ENCODE measurements around the gene TIGD6. TPM values are rescaled to one million over a fixed set of nuclear protein-coding genes. Genes with fewer than 3 reads are reported as not detected.

TIGD6 gene
- total and polyA plus RNA-seq, 4 donors = 3.0 to 5.0 (median 4.2) TPM

GRCh38 chr5:150044712-150045111 is 44.3 kb upstream of the TIGD6 start:
- WGBS, 2 donors = 71 to 92% methylated on average over 7 of the region's 7 CpGs
- DNase-seq (peak in 1 of 3 donors; percentile 6), ATAC-seq (ENCODE audit: insufficient read depth, low FRiP score) (no peak)
- H3K36me3 ChIP-seq (ENCODE audit: control insufficient read depth in 4 of 4, insufficient read depth in 4 of 4, low read length in 4 of 4) = peaks cover 30 to 58% (median 41%) of the 10 kb centered on the region in 4 donors
- no peak overlapping the region for H3K9ac ChIP-seq (ENCODE audit: insufficient read depth in 1 of 2, low read length in 2 of 2)
- TF ChIP-seq CTCF (IDR thresholded peaks at IDR 0.05; ENCODE audit: control extremely low read depth, extremely low read depth) = no peak
- peaks cover 4 to 15% (median 8%) of the 10 kb centered on the region in 5 donors for H3K4me1 ChIP-seq (ENCODE audit: control insufficient read depth in 5 of 5, insufficient read depth in 5 of 5, low read length in 5 of 5)
- H3K27ac ChIP-seq (ENCODE audit: low read depth in 1 of 2, low read length in 1 of 2) = no peak overlapping the region
- no peaks in the 10 kb centered on the region for H3K27me3 ChIP-seq (ENCODE audit: control insufficient read depth in 3 of 3, insufficient read depth in 3 of 3, low read length in 2 of 3)
- H3K9me3 ChIP-seq (ENCODE audit: control insufficient read depth in 4 of 4, insufficient read depth in 3 of 4, low read length in 3 of 4) = peaks cover 0 to 3% (median 0%) of the 10 kb centered on the region in 4 donors
- H3K4me3 ChIP-seq = no peak overlapping the region

GRCh38 chr5:150044329-150044681 is 43.9 kb upstream of the TIGD6 start:
- Histone ChIP-seq H3K9ac (ENCODE audit: insufficient read depth in 1 of 2, low read length in 2 of 2) (no peak overlapping the region), H3K36me3 (ENCODE audit: control insufficient read depth in 4 of 4, insufficient read depth in 4 of 4, low read length in 4 of 4) (peaks cover 28 to 54% (median 39%) of the 10 kb centered on the region in 4 donors), H3K27me3 (ENCODE audit: control insufficient read depth in 3 of 3, insufficient read depth in 3 of 3, low read length in 2 of 3) (no peaks in the 10 kb centered on the region), H3K4me3 (no peak overlapping the region), H3K4me1 (ENCODE audit: control insufficient read depth in 5 of 5, insufficient read depth in 5 of 5, low read length in 5 of 5) (peaks cover 4 to 15% (median 8%) of the 10 kb centered on the region in 5 donors), H3K27ac (ENCODE audit: low read depth in 1 of 2, low read length in 1 of 2) (peak overlapping the region; percentile 34 to 57), H3K9me3 (ENCODE audit: control insufficient read depth in 4 of 4, insufficient read depth in 3 of 4, low read length in 3 of 4) (peaks cover 0 to 3% (median 0%) of the 10 kb centered on the region in 4 donors)
- ATAC-seq (ENCODE audit: insufficient read depth, low FRiP score) (no peak), DNase-seq (peak in 2 of 3 donors; percentile 33 to 47)
- TF ChIP-seq CTCF (IDR thresholded peaks at IDR 0.05; ENCODE audit: control extremely low read depth, extremely low read depth) = no peak

DNA sequence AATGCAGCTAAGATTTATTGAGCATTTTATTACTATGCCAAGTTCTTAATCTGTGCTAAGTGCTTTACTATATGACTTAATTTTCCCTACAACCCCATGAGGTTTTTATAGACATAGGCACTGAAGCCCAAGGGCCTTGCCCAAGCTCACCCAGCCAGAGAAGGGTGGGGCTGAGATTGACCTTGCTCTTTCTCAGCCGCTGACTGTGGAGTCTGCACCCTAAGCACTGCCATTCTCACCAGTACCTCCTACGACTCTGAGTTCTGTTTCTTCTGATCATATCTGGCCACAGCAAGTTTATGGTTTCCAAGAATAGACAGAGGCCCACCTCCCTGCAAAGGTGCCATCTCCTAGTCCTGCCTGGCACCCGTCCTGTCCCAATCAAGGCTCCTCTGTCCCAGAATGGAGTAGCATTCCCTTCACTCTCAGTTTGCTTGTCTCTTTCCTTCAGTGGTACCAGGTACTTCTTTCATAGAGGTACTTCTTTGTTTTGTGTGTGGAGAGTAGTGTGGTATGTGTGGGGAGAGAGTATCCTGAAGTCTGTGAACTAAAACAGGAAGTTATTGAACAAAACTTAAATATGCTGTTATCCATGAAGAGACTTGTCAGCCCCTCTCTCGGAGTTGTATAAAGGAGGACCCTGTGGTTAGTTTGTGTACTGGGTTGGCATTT is 43.3 kb upstream of the TIGD6 start:
- peaks cover 28 to 51% (median 38%) of the 10 kb centered on the region in 4 donors for H3K36me3 ChIP-seq (ENCODE audit: control insufficient read depth in 4 of 4, insufficient read depth in 4 of 4, low read length in 4 of 4)
- H3K9ac ChIP-seq (ENCODE audit: insufficient read depth in 1 of 2, low read length in 2 of 2) = no peak overlapping the region
- H3K9me3 ChIP-seq (ENCODE audit: control insufficient read depth in 4 of 4, insufficient read depth in 3 of 4, low read length in 3 of 4) = peaks cover 0 to 3% (median 0%) of the 10 kb centered on the region in 4 donors
- DNase-seq (no peak), ATAC-seq (ENCODE audit: insufficient read depth, low FRiP score) (peak; percentile 39)
- peaks cover 4 to 15% (median 8%) of the 10 kb centered on the region in 5 donors for H3K4me1 ChIP-seq (ENCODE audit: control insufficient read depth in 5 of 5, insufficient read depth in 5 of 5, low read length in 5 of 5)
- no peaks in the 10 kb centered on the region for H3K27me3 ChIP-seq (ENCODE audit: control insufficient read depth in 3 of 3, insufficient read depth in 3 of 3, low read length in 2 of 3)
- 33 to 51% methylated on average over 4 of the region's 4 CpGs for whole genome bisulfite sequencing, 2 donors
- no peak overlapping the region for H3K4me3 ChIP-seq
- peak overlapping the region; percentile 34 to 57 for H3K27ac ChIP-seq (ENCODE audit: low read depth in 1 of 2, low read length in 1 of 2)
- TF ChIP-seq CTCF (IDR thresholded peaks at IDR 0.05; ENCODE audit: control extremely low read depth, extremely low read depth) = no peak

Measured in lung (tissue), 12 donors.